Endothelial cell of umbilical vein (primary cell): ENCODE data around the gene ATAD2B. TPM values are rescaled to one million over a fixed set of nuclear protein-coding genes. Genes with fewer than 3 reads are reported as not detected.

Source experiments
- BruUV-seq: library from RNA; stranded (reverse); fragments of 400-500 nt; replicated peaks from 2 replicates; lab custom pipeline; 2021; lab: Mats Ljungman, UMichigan
- CTCF ChIA-PET: fragments of 300-600, 350-600 bp; sonication (Branson Sonifier 250); formaldehyde crosslinking; loops from one replicate; lab custom pipeline; 2021; ENCODE audit warnings: antibody characterized with exemption, inconsistent platforms; lab: Charles Lee
- POLR2A ChIA-PET: fragments of 300-600, 350-600 bp; sonication (Branson Sonifier 250); formaldehyde crosslinking; loops from one replicate; lab custom pipeline; 2021; ENCODE audit warnings: antibody characterized with exemption, inconsistent platforms; lab: Charles Lee
- DNase-seq: peaks from one replicate; pipeline ENCODE4 v3.0.0-alpha.2; 2011; ENCODE audit warnings: low read depth, low spot score
- FAIRE-seq: peaks from 2 replicates; lab custom pipeline; 2011; peaks lifted over from hg19 to GRCh38; lab: Jason Lieb, UNC
- H2AFZ ChIP-seq: 2 replicates; pipeline ENCODE4 v1.6.0; 2012; ENCODE audit warnings: low read depth, low read length, control low read depth, inconsistent platforms
- H3K27ac ChIP-seq: 2 replicates; pipeline ENCODE4 v1.5.1; 2011; ENCODE audit warnings: low read depth, mild to moderate bottlenecking, control low read depth, low read length, moderate library complexity; ENCODE audit not compliant: insufficient read depth
- H3K27me3 ChIP-seq, 2 experiments: 2 replicates each; pipeline versions ENCODE4 v1.6.0 to v1.6.1; 2011; ENCODE audit warnings: low read length in 2 of 2, mixed read lengths in 1 of 2; ENCODE audit not compliant: control insufficient read depth in 2 of 2, insufficient read depth in 2 of 2
- H3K36me3 ChIP-seq, 2 experiments: 2 replicates in 1 of 2; 3 replicates in 1 of 2; pipeline ENCODE4 v1.5.1; 2011; ENCODE audit warnings: low read length in 2 of 2, mild to moderate bottlenecking in 1 of 2, moderate library complexity in 1 of 2; ENCODE audit not compliant: control insufficient read depth in 2 of 2, insufficient read depth in 2 of 2; ENCODE audit errors: extremely low read depth in 1 of 2
- H3K4me1 ChIP-seq: 3 replicates; pipeline ENCODE4 v1.5.1; 2011; ENCODE audit warnings: mild to moderate bottlenecking, low read length; ENCODE audit not compliant: control insufficient read depth, insufficient read depth; ENCODE audit errors: extremely low read depth
- H3K4me2 ChIP-seq: 2 replicates; pipeline ENCODE4 v1.6.1; 2011; ENCODE audit warnings: low read length, control low read depth, mixed read lengths; ENCODE audit not compliant: insufficient read depth
- H3K4me3 ChIP-seq, 3 experiments: fragments of 200-600 bp in 1 of 3; sonication (generic), shearing (Covaris generic) in 1 of 3; replicated peaks in 1 of 3; 2 replicates each; pipeline ENCODE4 v1.5.1; 2011 to 2016; ENCODE audit warnings: control low read depth in 3 of 3, low read length in 3 of 3, mild to moderate bottlenecking in 2 of 3, inconsistent platforms in 1 of 3, low read depth in 1 of 3, moderate library complexity in 1 of 3; ENCODE audit not compliant: insufficient read depth in 1 of 3
- H3K79me2 ChIP-seq: 2 replicates; pipeline ENCODE4 v1.6.0; 2012; ENCODE audit warnings: low read length, inconsistent platforms; ENCODE audit not compliant: control insufficient read depth, insufficient read depth
- H3K9ac ChIP-seq: replicated peaks from 2 replicates; pipeline ENCODE3; 2011; ENCODE audit warnings: low read length, control low read depth; ENCODE audit not compliant: insufficient read depth; ENCODE audit errors: extremely low read depth
- H3K9me1 ChIP-seq: replicated peaks from 3 replicates; pipeline ENCODE4 v1.6.0; 2011; ENCODE audit warnings: mild to moderate bottlenecking, low read length; ENCODE audit not compliant: control insufficient read depth, insufficient read depth; ENCODE audit errors: extremely low read depth
- H3K9me3 ChIP-seq: replicated peaks from 2 replicates; pipeline ENCODE4 v1.5.1; 2012; ENCODE audit warnings: low read length, inconsistent platforms; ENCODE audit not compliant: control insufficient read depth, insufficient read depth
- H4K20me1 ChIP-seq: replicated peaks from 2 replicates; pipeline ENCODE3; 2011; ENCODE audit warnings: mild to moderate bottlenecking, low read length; ENCODE audit not compliant: control insufficient read depth, insufficient read depth; ENCODE audit errors: extremely low read depth
- CTCF ChIP-seq, 2 donors: IDR thresholded peaks; 1 replicate in 1 of 2; 2 replicates in 1 of 2; pipeline ENCODE4 v1.5.1; 2011; ENCODE audit warnings: low read length in 2 of 2, mild to moderate bottlenecking in 2 of 2, moderate library complexity in 2 of 2, control low read depth in 1 of 2, inconsistent platforms in 1 of 2, low read depth in 1 of 2; ENCODE audit not compliant: insufficient read depth in 1 of 2; ENCODE audit errors: extremely low read depth in 1 of 2
- EZH2 ChIP-seq: IDR thresholded peaks from 2 replicates; pipeline ENCODE4 v1.6.1; 2012; ENCODE audit warnings: borderline replicate concordance, low read depth, mild to moderate bottlenecking, moderate library complexity, low read length, inconsistent platforms; ENCODE audit not compliant: severe bottlenecking
- FOS ChIP-seq: IDR thresholded peaks from 2 replicates; pipeline ENCODE4 v1.6.1; 2011; ENCODE audit warnings: mild to moderate bottlenecking, low read length, moderate library complexity, borderline replicate concordance; ENCODE audit not compliant: insufficient read depth
- GATA2 ChIP-seq: IDR thresholded peaks from 2 replicates; pipeline ENCODE4 v1.7.0; 2011; ENCODE audit warnings: low read depth, mild to moderate bottlenecking, moderate library complexity, mixed read lengths, low read length; ENCODE audit not compliant: insufficient read length, insufficient read depth
- JUN ChIP-seq: IDR thresholded peaks from 2 replicates; pipeline ENCODE4 v1.6.1; 2011; ENCODE audit warnings: borderline replicate concordance, low read depth; ENCODE audit not compliant: insufficient read length, insufficient read depth
- MAX ChIP-seq: IDR thresholded peaks from 2 replicates; pipeline ENCODE4 v1.6.1; 2011; ENCODE audit not compliant: insufficient read depth, insufficient read length
- MYC ChIP-seq: IDR thresholded peaks from one replicate; pipeline ENCODE4 v1.6.1; 2011; ENCODE audit warnings: mild to moderate bottlenecking, low read depth, low read length
- POLR2A ChIP-seq: IDR thresholded peaks from 2 replicates; pipeline ENCODE4 v1.6.1; 2012; ENCODE audit warnings: low read depth, mild to moderate bottlenecking, control low read depth, low read length
- POLR2AphosphoS5 ChIP-seq: IDR thresholded peaks from 2 replicates; pipeline ENCODE4 v1.6.1; 2012; ENCODE audit warnings: low read depth, mild to moderate bottlenecking, control low read depth, low read length, moderate library complexity; ENCODE audit not compliant: insufficient read depth
- dilution Hi-C: fragments of 300-500 bp; cut with MboI; formaldehyde crosslinking; loops from one replicate; pipeline ENCODE4 v1.15.0; 2019; ENCODE audit warnings: low sequenced_read_pairs; ENCODE audit not compliant: extremely low pct_ligation_motif_present
- intact Hi-C: fragments of 100-400 bp; cut with micrococcal nuclease; formaldehyde crosslinking; loops from one replicate; pipeline ENCODE4 v1.10.0; 2022
- polyA plus RNA-seq, 4 experiments: library from polyadenylated mRNA; depleted of rRNA in 3 of 4; stranded (reverse) in 3 of 4; unstranded in 1 of 4; fragments of >200 nt; gene quantifications; 2 replicates each; pipeline versions ENCODE4 v1.2.1 to v1.2.3, GENCODE V29; 2011 to 2012; ENCODE audit warnings: missing spikeins in 1 of 4
- total RNA-seq: library from RNA; stranded (reverse); gene quantifications from 2 replicates; pipeline ENCODE4 v1.2.3, GENCODE V29; 2021

ATAD2B gene
- total and polyA plus RNA-seq, 2 donors (not counting 3 experiments of a cell fraction or from before 2014, with no cell fraction given) = 2.5 to 19.1 TPM

GRCh38 chr2:23871206-23871605 is 55.7 kb downstream of the ATAD2B start:
- Histone ChIP-seq H3K9me1 (no peaks in the 10 kb centered on the region), H3K79me2 (no peaks in the 10 kb centered on the region), H3K36me3 (peaks cover 8 to 10% of the 10 kb centered on the region in 2 experiments), H3K9me3 (no peaks in the 10 kb centered on the region), H3K4me1 (no peaks in the 10 kb centered on the region), H3K27ac (no peak overlapping the region), H4K20me1 (no peaks in the 10 kb centered on the region), H2AFZ (no peak overlapping the region), H3K9ac (no peak overlapping the region), H3K27me3 (no peaks in the 10 kb centered on the region), H3K4me2 (no peak overlapping the region), H3K4me3 (no peak overlapping the region)
- dilution Hi-C loops = no loop called here
- no peak for DNase-seq
- no peak for FAIRE-seq
- no TSS peak for BruUV-seq
- ChIA-PET POLR2A (no interaction called here), CTCF (interaction anchor here (2.0 kb wide), 1 partner anchor 47 kb away, joined by 6 read pairs; no protein-coding TSS in a partner anchor)
- TF ChIP-seq CTCF (IDR thresholded peaks at IDR 0.05; ENCODE audit: extremely low read depth in 1 of 2, insufficient read depth in 1 of 2, low read depth in 1 of 2, low read length in 2 of 2) (no peak), MAX (no peak), EZH2 (no peak), FOS (no peak), POLR2A (no peak), JUN (no peak), MYC (no peak), POLR2AphosphoS5 (no peak), GATA2 (no peak)
- intact Hi-C loops = no loop called here
